Astrocyte (in vitro differentiated cells and primary cell): Measurements from ENCODE around the gene STOX1.

Experiments
- CTCF ChIP-seq: IDR thresholded peaks from 2 replicates; pipeline ENCODE4 v1.5.1; 2011; ENCODE audit warnings: low read depth, mild to moderate bottlenecking, inconsistent platforms, low read length, moderate library complexity; ENCODE audit not compliant: insufficient read depth
- EZH2 ChIP-seq: IDR thresholded peaks from 2 replicates; pipeline ENCODE4 v1.6.1; 2012; ENCODE audit warnings: mild to moderate bottlenecking, low read length, inconsistent platforms; ENCODE audit not compliant: insufficient read depth

- TF ChIP-seq CTCF (no peak), EZH2 (no peak)
Measured at GRCh38 chr10:68784476-68784875, 42.9 kb upstream of the STOX1 start.
